ENCODE results near the gene IL11RA.
"Not testable (repeated sequence)": the region's sequence is repeated elsewhere in the genome, so short reads cannot be mapped to it uniquely, and the experiment has no call there.

Gene IL11RA

DNA sequence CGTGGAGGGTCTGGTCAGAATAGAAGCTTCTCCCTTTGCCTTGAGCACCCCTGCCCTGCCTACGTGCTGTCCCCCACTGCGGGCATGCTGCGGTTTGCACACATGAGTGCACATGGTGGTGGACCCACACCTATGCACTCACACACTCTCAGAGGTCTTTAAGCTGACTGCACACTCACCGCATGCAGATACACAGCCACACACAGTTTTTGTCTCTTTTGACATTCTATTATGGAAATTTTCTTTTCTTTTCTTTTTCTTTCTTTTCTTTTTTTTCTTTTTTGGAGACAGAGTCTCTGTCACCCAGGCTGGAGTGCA is 22.5 kb upstream of the IL11RA start:
- no peak for DNase-seq (ENCODE audit: low read depth)

DNA sequence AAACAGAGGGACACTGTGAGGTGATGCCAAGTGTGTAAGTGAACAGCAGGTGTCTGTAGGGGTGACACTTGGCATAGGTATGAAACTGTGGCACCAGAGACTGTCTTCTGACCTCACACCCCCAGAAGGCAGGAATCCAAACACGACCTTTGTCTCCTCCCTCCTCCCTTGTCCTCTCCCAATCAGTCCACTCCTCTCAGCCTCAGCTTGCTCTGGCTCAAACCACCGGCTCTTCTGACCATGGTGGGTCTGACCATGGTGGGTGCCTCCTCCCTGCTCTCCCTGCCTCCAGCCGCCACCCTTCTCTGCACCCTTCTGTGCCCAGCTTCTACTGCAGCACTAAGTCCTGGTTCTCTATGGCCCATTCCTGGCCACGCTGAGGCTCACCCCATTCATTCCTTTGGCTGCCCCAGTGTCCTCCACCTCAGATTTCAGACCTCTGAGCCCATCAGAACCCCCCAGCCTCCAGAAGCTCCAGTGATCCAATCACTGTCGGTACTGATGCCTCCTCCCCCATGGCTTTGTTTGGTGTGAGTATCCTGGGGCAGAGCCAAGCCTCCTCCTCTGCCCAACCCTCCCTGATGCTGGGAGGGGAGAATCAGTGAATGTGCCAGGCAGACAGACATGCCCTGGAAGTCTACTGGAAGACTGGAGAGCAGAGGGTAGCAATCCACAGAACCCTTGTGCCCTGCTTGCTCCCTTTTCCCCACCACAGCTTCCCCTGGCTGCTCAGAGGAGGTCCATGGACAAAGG is 21.4 kb upstream of the IL11RA start:
- DNase-seq (ENCODE audit: low read depth) = no peak

DNA sequence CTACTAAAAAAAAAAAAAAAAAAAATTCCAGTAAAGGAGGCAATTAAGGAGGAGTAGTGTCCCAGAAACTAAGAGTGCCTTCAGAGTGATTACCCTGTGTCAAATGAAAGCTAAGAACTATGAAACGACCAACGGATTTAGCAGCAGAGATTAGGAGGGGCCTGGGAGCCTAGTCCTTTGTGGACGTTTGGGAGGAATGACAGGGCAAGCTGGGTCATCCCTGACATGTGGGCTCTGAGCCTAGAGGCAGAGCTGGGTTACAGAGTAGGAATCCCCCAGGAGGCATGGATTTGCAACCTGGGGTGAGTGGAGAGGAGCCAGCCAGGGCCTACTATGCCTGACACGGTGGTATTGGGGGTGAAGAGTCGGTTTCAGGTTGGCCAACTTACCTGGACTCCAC is 18.8 kb upstream of the IL11RA start:
- no peak for DNase-seq (ENCODE audit: low read depth)

DNA sequence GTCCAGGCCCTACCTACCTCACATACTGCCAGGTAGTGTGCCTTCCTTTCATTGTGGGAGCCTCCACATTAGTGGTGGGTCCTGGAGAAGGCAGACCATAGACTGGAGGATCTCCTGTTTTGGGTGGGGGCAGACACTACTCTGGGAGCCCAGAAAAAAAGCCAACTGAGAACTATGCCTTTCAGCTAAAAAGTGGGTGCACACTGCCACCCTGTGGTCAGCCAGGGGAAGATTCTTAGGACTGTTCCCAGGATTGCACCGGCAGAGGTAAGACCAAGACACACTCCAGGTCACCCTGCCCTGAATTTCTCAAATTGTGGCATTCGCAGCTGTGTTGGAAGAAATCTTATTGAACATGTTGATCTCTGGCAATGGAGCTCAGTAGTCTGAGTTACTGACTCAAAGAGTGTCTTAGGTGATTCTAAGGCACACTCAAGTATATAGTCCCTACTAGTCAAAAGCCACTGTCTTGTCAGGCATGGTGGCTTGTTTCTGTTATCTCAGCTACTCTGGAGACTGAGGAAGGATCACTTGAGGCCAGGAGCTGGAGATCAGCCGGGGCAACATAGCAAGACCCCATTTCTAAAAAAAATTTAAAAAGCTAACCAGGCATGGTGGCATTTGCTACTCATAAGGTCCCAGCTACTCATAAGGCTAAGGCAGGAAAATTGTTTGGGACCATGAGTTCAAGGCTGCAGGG is 18.0 kb upstream of the IL11RA start:
- no peak for DNase-seq (ENCODE audit: low read depth)

DNA sequence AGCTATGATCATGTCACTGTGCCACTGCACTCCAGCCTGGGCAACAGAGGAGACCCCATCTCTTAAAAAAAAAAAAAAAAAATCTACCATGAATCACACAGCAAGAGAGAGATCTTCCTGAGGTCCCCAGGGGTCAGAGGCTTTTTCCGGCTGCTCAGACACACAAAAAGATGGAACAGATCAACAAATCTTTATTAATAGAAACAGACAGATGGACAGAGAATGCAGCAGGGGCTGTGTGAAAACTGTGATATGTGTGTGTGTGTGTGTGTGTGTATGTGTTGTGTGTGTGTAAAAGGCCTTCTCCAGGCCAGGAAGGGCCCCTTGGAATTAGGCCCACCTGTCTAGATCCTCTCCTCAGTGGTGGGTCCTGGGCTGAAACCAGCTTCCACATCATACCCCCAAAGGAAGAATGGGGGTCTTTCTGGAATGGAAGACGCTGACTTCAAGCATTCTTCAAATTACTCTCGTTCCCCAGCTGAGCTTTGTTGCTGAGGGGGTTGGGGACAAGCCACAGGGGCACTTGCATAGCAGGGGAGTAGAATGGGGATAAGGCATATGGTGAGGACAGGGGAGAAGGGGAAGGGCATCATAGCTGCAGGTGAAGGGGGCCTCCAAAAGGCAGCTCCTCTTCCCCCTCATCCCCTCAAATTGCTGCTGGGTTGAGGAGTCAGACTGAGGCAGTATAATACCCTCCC is 17.3 kb upstream of the IL11RA start:
- no peak for DNase-seq (ENCODE audit: low read depth)

DNA sequence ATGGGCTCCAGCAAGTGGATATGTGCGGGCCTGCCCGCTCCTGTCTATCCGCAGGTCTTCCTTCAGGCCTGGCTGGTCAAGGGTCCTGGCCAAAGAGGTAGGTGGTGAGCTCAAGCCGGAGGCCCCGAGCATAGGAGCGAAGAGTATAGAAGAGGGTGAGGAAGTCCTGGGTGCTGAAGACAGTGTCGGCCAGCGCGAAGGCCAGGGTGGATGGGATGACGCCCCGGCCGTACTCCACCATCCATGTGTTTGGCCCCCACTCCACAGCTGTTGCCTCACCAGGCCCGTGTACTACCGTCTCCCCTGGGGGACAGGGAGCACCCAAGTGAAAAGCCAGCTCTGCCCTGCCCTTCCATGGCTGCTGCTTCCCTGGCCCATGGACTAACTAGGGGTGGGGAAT is 16.4 kb upstream of the IL11RA start:
- no peak for DNase-seq (ENCODE audit: low read depth)

DNA sequence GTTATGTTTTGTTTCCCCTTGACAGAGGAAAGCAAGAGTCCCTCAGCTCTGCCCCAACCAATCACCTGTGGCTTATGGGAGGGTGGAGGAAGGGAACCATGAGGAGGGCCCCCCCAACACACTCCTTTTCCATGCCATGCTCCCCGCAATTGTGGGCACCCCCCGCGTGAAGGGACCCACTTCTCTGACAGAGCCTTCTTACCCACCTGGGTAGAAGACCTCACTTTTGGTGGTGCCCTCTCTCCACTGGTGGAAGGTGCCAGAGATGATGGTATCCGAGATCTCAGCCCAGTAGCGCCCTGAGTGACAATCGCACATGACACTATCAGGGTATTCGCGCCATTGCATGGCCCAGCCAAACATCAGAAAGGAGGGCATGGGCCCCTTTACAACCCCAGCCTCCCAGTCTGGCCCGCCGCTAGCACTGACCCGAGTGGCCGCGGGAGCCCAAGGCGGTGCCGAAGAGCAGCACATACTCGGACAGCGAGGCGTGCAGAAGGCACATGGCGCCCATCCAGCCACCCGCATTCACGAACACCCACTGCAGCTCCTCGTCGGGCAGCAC is 15.1 kb upstream of the IL11RA start:
- no peak for DNase-seq (ENCODE audit: low read depth)

DNA sequence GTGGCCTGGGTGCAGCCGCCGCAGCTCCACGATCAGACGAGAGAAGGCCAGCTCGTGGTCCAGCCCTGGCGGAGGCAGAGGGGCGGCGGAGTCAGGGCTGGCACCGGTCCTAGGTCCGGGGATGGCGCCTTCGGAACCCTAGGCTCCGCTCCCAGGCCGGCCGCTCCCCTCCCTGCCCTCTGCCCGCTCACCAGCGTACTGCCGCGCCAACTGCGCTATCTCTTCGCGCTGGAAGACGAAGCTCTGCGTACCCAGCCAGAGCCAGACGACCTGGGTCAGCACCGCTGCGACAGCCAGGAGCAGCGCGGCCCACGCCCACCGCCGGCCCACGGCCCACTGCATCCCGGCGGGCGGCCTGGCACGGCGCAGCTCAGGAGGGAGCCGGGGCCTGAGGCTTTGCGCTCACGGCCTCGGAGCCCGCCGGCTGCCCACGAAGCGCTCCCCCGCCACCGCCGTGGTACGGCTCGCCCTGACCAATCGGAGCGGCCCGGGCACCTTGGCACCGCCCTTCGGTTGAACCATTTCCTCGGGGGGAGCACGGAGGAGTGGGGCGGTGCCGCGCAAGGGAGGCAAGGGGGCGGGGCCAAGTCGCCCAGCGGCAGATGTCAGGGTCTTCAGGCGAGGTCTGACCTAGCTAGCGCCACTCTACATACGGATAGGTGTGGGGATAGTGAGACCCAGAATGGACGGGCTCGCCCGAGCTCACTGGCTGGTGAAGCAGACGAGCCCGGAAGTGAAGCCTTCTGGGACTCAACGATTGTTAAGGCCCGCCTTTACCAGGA is 14.4 kb upstream of the IL11RA start, which contains the start of gene SIGMAR1:
Gene SIGMAR1, minus strand, starts transcription at position 432 of the 782 bp plus-strand sequence. Its CDS starts 90 bp downstream, at position 342.
- DNase-seq (ENCODE audit: low read depth) = peak; percentile 83

DNA sequence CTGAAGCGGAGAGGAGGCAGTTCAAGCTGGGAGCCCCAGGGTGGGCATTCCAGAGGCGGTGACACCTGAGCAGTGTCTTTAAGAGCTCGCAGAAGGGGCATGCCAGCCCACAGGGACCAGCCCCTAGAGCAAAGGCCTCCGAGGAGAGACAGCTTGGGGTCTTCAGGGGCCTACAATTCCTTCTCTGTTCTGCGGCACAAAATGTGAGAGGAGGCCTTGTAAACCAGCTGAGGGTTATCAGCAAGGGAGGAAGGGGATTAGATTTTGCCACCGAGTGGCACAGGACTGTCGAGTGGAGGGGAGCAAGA is 13.9 kb upstream of the IL11RA start:
- no peak for DNase-seq (ENCODE audit: low read depth)

DNA sequence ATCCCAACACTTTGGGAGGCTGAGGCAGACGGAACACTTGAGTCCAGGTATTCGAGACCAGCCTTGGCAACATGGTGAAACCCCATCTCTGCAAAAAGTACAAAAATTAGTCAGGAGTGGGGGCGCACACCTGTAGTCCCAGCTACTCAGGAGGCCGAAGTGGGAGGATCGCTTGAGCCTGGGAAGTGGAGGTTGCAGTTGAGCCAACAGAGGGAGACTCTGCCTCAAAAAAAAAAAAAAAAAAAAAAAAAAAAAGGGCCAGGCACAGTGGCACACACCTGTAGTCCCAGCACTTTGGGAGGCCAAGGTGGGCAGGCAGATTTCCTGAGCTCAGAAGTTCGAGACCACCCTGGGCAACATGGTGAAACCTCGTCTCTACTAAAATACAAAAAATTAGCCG is 12.7 kb upstream of the IL11RA start:
- DNase-seq (ENCODE audit: low read depth) = not testable (repeated sequence)

DNA sequence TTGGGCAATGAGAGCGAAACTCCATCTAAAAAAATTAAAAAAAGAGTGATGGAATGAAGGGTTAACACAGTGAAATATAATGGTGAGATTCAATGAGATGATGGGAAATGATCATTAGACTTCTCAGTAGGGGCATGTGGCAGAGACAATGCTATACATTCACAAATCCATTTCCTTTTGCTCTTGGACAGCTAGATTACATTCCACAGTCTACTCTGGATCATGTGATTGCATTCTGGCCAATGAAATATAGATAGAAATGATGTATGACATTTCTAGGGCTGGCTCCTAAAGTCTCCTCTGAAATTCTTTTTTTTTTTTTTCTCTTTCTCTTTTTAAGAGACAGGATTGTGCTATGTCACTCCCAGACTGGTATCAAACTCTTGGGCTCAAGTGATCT is 9.3 kb upstream of the IL11RA start:
- no peak for DNase-seq (ENCODE audit: low read depth)

DNA sequence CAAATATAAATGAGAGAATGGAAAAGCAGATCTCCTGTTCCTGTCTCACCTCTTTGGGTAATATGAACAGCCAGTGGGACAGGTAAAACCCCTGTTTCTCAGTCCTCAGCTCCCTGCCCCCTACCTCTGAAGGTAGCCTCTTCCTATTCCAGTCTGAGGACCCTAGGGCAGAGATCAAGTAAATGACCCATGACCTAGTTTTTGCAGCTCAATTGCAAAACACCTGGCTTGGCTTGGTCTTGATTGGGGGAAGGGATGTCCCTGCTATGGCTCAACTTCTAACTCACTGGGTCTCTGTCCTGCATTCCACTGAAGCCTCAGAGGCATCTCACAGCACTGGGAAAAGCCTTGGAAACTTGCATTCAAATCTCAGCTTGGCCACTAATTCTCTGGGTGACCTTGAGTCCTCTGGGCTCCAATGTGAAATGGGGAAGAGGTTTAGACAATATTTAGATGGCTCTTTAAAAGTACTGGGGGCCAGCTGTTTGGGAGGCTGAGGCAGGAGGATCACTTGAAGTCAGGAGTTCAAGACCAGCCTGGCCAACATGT is 7.1 kb upstream of the IL11RA start:
- no peak for DNase-seq (ENCODE audit: low read depth)

DNA sequence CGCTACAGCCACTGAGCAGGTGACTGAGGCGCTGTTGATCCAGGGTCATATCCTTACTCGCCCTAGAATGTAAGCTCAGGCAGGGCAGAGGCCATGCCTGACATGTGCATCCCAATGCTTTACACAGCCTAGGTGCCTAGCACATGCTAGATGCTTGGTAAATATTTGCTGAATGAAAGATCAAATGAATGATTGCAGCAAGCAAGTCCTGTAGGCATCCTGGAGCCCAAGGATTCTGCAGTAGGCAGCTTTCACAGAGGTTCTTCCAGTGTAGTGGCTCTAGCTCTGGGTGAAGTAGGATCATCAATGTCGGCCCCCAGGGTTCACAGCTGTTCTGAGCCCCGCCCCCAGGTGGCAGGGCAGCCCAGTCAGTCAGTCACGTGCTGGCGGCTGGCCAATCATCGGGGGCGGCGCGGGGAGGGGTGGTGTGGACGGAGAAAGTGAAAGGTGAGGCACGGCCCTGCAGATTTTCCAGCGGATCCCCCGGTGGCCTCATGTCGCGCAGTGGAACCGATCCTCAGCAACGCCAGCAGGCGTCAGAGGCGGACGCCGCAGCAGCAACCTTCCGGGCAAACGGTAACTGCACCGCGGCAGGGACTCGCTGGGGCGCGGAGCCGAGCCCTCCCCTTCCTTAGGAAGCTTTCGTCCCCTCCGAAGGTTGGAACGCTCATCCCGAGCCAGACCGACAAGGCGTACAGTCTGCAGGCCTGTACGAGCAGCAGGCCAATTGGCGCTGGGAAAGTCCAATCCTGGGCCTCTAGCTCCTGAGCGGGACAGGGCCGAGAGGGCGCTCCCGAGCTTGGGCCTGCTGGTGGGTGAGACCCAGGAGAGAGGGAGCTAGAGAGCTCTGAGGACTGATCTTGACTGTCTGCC is 5.5 kb upstream of the IL11RA start, which contains the start of gene GALT:
Gene GALT, plus strand, starts transcription at position 465 of the 873 bp plus-strand sequence. Its CDS starts 30 bp downstream, at position 495.
- peak; percentile 69 for DNase-seq (ENCODE audit: low read depth)

DNA sequence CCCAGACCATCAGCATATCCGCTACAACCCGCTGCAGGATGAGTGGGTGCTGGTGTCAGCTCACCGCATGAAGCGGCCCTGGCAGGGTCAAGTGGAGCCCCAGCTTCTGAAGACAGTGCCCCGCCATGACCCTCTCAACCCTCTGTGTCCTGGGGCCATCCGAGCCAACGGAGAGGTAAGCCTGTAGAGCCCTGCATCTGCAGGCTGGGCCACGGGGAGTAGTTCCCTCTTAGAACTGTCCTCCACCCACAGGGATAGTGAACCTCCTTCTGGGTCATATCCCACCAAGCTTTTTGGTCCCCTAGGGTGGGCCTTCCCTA is 4.9 kb upstream of the IL11RA start:
- no peak for DNase-seq (ENCODE audit: low read depth)

DNA sequence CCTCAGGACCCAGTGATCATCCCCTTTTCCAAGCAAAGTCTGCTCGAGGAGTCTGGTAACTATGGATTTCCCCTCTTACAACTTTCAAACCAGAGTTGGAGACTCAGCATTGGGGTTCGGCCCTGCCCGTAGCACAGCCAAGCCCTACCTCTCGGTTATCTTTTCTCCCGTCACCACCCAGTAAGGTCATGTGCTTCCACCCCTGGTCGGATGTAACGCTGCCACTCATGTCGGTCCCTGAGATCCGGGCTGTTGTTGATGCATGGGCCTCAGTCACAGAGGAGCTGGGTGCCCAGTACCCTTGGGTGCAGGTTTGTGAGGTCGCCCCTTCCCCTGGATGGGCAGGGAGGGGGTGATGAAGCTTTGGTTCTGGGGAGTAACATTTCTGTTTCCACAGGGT is 4.3 kb upstream of the IL11RA start:
- DNase-seq (ENCODE audit: low read depth) = no peak

DNA sequence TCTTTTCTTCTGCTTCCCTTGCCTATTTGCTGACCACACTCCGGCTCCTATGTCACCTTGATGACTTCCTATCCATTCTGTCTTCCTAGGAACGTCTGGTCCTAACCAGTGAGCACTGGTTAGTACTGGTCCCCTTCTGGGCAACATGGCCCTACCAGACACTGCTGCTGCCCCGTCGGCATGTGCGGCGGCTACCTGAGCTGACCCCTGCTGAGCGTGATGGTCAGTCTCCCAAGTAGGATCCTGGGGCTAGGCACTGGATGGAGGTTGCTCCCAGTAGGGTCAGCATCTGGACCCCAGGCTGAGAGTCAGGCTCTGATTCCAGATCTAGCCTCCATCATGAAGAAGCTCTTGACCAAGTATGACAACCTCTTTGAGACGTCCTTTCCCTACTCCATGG is 3.3 kb upstream of the IL11RA start:
- DNase-seq (ENCODE audit: low read depth) = no peak

DNA sequence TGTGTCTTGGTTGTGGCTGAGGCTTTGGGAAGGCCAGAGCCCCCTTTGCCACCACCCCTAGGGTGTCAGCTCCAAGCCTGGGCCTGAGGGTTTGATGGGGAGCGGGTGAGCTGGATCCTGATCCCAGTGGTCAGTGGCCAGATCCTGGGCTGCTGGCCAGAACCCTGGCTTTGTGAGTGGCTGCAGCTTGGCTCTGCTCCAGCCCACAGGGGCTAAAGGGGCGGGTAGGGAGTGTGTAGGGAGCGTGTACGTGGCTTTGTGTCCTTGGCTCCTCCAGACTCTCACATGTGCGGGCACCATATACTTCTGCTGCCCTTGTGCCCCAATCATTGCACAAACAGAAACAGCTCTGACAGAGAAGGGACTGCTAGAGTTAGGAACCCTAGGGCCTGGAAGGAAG is 1.2 kb upstream of the IL11RA start:
- no peak for DNase-seq (ENCODE audit: low read depth)

DNA sequence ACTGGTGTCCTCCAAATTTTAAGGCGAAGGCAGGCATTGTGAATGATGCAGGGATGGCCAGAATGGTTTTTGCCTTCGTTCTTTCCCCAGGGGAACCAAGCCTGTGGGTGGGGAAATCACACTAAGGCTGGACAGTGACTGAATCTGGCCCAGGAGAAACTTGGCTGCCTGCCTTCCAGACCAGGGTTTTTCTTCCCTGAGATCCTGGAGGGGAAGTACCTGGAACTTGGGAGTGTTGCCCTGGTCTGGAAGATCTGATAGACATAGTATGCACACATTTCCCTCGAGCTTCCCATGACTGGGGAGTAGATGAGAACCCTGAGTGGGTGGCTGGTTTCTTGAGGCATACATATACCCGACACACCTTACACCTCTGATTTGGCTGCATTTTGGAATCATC is 664 bp upstream of the IL11RA start:
- no peak for DNase-seq (ENCODE audit: low read depth)

DNA sequence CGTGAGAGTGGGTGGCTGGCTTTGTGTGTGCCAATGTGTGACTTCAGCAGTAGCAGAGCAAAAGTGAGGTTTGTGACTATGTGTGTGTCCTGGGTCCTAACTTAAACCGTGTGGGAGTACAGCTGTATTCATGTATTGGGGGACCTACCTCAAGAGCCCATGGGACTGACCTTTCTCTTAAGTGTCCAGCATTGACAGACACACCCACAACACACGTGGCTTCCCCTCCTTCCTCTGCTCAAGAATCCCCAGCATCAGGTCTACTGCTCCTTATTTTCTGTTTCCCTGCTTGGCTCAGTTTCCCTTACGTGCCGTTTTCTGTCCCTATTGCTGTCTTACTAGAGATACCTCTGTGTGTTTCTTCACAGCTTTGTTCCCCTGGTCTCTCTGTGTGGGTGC is 616 bp downstream of the IL11RA start:
- DNase-seq (ENCODE audit: low read depth) = no peak

DNA sequence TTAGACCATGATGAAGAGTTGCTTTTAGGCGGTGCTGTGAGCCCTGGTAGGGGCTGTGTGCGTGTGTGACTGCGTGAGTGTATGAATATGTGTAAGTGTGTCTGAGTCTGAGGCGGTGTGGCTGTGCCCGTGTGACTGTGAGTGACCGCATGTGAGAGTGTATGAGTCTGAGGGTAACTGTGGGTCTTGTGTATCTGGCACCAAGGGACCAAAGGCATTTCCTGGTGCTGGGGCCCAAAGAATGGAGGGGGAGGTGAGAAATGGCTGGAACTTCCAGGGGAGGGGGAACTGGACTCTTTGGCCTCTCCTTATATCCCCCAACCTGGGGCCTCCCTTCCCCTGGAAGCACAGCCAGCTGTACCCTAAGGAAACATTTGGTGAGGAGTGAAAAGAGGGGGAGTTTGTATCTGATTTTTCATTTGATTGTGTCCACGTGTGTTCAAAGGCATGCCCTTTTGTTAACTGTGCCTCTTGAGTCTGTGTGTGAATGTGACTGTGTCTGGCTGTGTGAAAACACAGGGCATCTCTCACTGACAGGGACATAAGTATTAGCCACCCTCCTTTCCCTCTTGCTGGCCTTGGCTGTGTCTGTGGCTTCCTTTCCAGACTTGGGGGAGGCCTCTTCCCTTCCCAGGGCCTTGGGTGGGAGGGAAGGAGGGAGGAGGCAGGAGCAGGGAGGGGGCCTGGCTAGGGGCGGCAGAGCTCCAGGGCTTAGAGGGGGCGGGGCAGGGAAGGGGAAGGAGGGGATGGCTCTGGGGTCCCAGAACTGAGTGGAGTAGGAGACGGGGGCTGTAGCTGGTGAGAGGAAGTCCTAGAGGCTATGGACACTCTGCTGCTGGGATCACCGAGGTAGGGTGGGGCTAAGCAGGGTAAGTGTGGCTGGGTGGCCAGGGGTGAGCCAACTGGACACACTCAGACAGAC is 1.4 kb downstream of the IL11RA start:
- no peak for DNase-seq (ENCODE audit: low read depth)
